GM18505 (cell line): ENCODE measurements around the gene CXXC4.
A peak's percentile ranks its signal among the peaks of the same experiment; 100 is the strongest.

Source experiments
- ATAC-seq: cut with Tn5 transposase; IDR thresholded peaks from one replicate; pipeline ENCODE4 v1.9.1; 2021; ENCODE audit not compliant: unreplicated experiment
- POLR2A ChIP-seq: IDR thresholded peaks from 4 replicates; pipeline ENCODE4 v1.6.1; 2011; ENCODE audit warnings: borderline replicate concordance; ENCODE audit not compliant: insufficient read depth, insufficient read length; ENCODE audit errors: extremely low read depth

Gene CXXC4

GRCh38 chr4:104494822-104495559 is at the start of gene CXXC4:
TSS of gene CXXC4 (minus strand) at chr4:104494894. CDS start at chr4:104491802, 3,092 bp downstream.
- peak; percentile 68 for TF ChIP-seq POLR2A
- ATAC-seq, result peak; percentile 27

DNA sequence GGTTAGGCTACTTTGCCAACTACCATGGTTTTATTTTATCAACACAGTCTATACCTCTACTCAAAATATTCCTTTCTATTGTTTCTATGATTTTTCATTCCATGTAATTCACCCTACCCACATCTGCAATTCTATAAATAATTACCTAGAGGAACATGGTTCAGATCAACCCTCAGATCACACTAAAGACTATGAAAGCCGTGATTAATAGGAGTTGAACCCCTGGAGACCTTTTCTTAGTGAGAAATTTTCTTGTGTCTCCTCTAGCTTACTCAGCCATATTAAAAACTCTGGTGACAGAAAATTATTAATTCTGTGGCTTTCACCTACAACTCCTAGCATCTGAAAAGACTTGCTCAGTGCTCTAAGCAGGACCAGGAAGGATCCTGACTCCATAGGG is 38.5 kb upstream of the CXXC4 start:
- TF ChIP-seq POLR2A, result no peak
- no peak for ATAC-seq

GRCh38 chr4:104532677-104533076 is 38.0 kb upstream of the CXXC4 start:
- ATAC-seq, result no peak
- no peak for TF ChIP-seq POLR2A

- ATAC-seq, result no peak
- TF ChIP-seq POLR2A, result no peak
Measured at GRCh38 chr4:104531390-104531789, 36.7 kb upstream of the CXXC4 start.

GRCh38 chr4:104530426-104530825 is 35.7 kb upstream of the CXXC4 start:
- no peak for ATAC-seq
- no peak for TF ChIP-seq POLR2A

- no peak for ATAC-seq
- no peak for TF ChIP-seq POLR2A
Measured at GRCh38 chr4:104524591-104524990, 29.9 kb upstream of the CXXC4 start.

DNA sequence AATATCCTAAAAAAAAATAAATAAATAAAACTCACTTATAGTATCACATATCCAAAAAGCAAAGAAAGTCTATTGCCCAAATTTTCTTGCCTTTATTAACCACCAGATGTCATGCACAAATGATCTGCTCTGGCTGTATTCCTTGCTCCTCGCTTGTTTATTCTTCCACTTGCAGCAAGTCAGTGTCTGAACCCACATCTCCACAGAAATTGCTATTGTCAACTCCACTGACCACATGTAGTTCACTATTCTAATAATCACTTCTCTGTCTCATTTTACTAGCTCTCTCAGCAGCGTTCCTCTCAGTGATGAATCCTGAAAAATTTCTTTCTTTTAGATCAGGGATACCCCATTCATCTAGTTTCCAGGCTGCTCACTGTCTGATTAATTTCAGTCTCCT is 29.3 kb upstream of the CXXC4 start:
- ATAC-seq, result no peak
- no peak for TF ChIP-seq POLR2A

DNA sequence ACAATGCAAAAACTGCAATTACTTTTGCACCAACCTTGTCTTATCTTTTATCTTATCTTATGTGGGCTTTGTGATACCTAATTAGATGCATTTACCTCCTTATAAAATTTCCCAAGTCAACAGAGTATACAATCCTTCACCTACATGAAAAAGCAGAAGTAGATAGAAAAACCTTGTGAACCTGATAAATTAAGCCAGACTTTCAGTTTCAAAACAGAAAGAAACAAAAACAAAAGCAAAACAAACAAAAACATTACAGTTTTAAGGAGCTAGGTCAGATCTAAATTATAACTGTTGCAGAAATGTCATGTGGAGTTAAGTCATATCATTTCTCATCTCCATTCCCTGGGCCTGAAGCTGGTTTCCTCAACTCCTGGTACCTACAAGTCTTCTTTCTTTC is 24.9 kb upstream of the CXXC4 start:
- TF ChIP-seq POLR2A, result no peak
- ATAC-seq, result peak; percentile 97

- no peak for TF ChIP-seq POLR2A
- ATAC-seq, result no peak
Measured at GRCh38 chr4:104516884-104517283, 22.2 kb upstream of the CXXC4 start.

DNA sequence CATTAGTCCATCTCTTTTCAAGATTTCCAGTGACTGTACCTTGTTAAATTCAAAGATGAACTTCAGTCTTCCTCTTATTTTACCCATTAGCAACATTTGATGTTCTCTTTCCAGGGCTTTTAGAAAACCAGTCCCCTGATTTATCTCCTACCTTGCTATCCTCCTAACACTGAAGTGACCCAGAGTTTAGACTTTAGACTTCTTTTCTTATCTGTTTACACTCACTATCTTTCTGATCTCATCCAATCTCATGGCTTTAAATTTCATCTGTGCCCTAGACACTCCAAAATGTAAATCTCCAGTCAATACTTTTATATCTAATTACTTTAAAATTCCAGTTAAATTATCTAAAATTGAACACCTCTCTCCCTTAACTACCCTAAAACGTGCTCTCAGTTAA is 13.5 kb upstream of the CXXC4 start:
- ATAC-seq, result no peak
- no peak for TF ChIP-seq POLR2A

DNA sequence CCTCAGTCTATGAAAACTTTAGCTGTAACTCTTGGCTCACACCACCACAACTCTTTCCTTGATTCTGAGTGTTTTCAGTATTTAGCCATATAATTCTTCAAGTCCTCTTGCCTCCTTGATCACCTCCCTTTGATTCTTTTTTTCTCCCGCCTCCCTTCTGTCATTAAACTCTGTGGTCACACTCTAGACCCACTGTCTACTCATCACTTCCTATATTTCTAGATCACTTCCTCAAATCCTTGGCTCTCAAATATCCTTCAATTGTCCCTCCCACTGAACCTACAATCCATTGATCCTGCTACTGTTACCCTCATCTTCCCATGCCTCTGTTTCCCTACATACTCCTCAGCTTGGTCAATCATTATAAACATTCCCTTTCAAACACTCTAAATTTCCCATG is 12.4 kb upstream of the CXXC4 start:
- ATAC-seq, result no peak
- no peak for TF ChIP-seq POLR2A

DNA sequence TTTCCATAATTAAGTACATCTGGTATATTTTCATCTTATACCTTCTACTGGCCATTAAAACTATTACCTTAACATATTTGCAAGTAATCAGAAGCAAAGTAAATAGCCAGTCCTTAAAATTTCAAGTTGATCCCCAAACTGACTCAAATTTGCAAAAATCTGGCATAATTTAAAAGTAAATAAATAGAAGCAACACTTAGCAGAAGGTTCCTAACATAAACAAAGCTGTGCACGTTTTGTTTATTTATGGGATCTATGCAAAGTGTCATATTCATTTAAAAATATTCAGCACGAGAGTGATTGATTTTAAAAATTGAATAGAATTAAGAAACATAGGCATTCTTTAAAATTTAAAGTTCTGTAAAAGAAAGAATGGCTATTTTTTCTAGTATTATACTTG is 9.8 kb upstream of the CXXC4 start:
- no peak for TF ChIP-seq POLR2A
- ATAC-seq, result no peak

DNA sequence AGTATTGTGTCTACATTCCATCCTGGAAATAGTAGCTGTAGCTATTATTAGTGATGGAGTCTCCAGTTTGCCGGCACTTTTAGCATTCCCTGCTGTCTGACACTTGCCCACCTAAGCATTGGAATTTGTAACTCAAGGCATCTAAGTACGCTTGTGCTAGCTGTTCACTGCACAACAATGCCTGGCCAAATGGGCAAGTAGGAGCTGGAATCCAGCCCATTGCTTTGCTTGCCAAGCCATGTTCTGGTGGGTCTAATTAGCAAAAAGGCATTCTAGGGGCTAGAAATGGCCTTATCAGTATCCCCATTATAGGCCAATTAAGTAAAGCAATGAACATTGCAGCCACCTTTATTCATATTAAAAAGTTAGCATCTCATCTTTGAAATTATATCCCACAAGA is 7.8 kb upstream of the CXXC4 start:
- no peak for ATAC-seq
- TF ChIP-seq POLR2A, result no peak

GRCh38 chr4:104501290-104501689 is 6.6 kb upstream of the CXXC4 start:
- no peak for ATAC-seq
- no peak for TF ChIP-seq POLR2A

DNA sequence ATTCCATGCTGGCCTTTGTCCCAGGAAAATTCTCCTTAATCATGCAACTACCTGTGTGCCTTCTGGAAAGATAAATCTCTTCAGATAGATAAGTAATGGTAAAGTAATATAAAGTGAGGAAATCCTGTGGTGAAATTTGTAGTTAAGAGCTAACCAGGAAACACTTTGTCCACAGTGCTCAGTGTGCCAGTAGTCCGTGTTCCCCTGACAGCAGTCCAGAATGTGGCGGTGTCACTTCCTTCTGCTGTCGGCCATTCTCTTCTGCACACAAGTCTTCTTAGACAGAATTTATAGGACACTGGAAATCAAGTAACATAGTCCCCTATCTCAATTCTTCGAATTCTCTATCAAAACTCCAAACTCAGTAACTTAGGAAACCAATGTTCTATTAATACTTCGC is 5.7 kb upstream of the CXXC4 start:
- ATAC-seq, result peak; percentile 55
- no peak for TF ChIP-seq POLR2A

GRCh38 chr4:104494185-104494584 is 509 bp downstream of the CXXC4 start:
- ATAC-seq, result no peak
- no peak for TF ChIP-seq POLR2A
